GM23338 (cell line): ENCODE measurements around the gene THEM5. TPM values are rescaled to one million over a fixed set of nuclear protein-coding genes. Genes with fewer than 3 reads are reported as not detected.

Source experiments
- ATAC-seq: fragments of 200-7000 bp; cut with Tn5 transposase; 3 replicates; pipeline ENCODE4 v1.9.1; 2020
- DNase-seq: peaks from one replicate; pipeline ENCODE4 v3.0.0-alpha.2; 2015; ENCODE audit warnings: low spot score
- H2AFZ ChIP-seq: fragments of 200-600 bp; sonication (generic); 2 replicates; pipeline ENCODE4 v1.8.0; 2016; ENCODE audit warnings: antibody characterized with exemption, mild to moderate bottlenecking, moderate library complexity
- H3F3A ChIP-seq: fragments of 200-600 bp; sonication (generic); replicated peaks from 2 replicates; pipeline ENCODE4 v1.8.0; 2017; ENCODE audit warnings: antibody characterized with exemption, mixed run types, low read depth
- H3K27ac ChIP-seq: fragments of 200-600 bp; sonication (generic); 2 replicates; pipeline ENCODE4 v1.6.1; 2016; ENCODE audit warnings: low read depth
- H3K27me3 ChIP-seq: fragments of 200-600 bp; sonication (generic); 2 replicates; pipeline ENCODE4 v1.8.0; 2016; ENCODE audit warnings: mild to moderate bottlenecking, mixed run types, moderate library complexity; ENCODE audit not compliant: insufficient read depth
- H3K36me3 ChIP-seq: fragments of 200-600 bp; sonication (generic); 2 replicates; pipeline ENCODE4 v1.8.0; 2016; ENCODE audit warnings: mild to moderate bottlenecking; ENCODE audit not compliant: insufficient read depth
- H3K4me1 ChIP-seq: fragments of 200-600 bp; sonication (generic); 2 replicates; pipeline ENCODE4 v1.8.0; 2016; ENCODE audit warnings: mild to moderate bottlenecking, moderate library complexity; ENCODE audit not compliant: insufficient read depth
- H3K4me2 ChIP-seq: fragments of 200-600 bp; sonication (generic); 2 replicates; pipeline ENCODE4 v1.7.1; 2017; ENCODE audit warnings: mixed run types
- H3K4me3 ChIP-seq: fragments of 200-600 bp; sonication (generic); 2 replicates; pipeline ENCODE4 v1.6.1; 2016; ENCODE audit warnings: mixed run types
- H3K79me2 ChIP-seq: fragments of 200-600 bp; sonication (generic); replicated peaks from 2 replicates; pipeline ENCODE4 v1.8.0; 2017; ENCODE audit warnings: mild to moderate bottlenecking; ENCODE audit not compliant: insufficient read depth
- H3K9me2 ChIP-seq: fragments of 200-600 bp; sonication (generic); 2 replicates; pipeline ENCODE4 v1.8.0; 2017; ENCODE audit not compliant: insufficient read depth
- H4K20me1 ChIP-seq: fragments of 200-600 bp; sonication (generic); replicated peaks from 2 replicates; pipeline ENCODE4 v1.8.0; 2017; ENCODE audit warnings: mild to moderate bottlenecking; ENCODE audit not compliant: insufficient read depth
- H3K27ac Mint-ChIP-seq: 2 replicates; pipeline ENCODE4 v1.8.0; 2020; ENCODE audit warnings: inconsistent platforms, mild to moderate bottlenecking, moderate library complexity, mixed read lengths
- H3K27me3 Mint-ChIP-seq: 3 replicates; pipeline ENCODE4 v1.8.0; 2022; ENCODE audit warnings: low read depth, mild to moderate bottlenecking, moderate library complexity, mixed read lengths, inconsistent platforms; ENCODE audit not compliant: insufficient read depth, poor library complexity
- H3K36me3 Mint-ChIP-seq: 3 replicates; pipeline ENCODE4 v1.8.0; 2021; ENCODE audit warnings: low read depth, mild to moderate bottlenecking, inconsistent platforms, moderate library complexity, mixed read lengths
- H3K4me1 Mint-ChIP-seq: 3 replicates; pipeline ENCODE4 v1.8.0; 2020; ENCODE audit warnings: mild to moderate bottlenecking, inconsistent platforms, mixed read lengths
- H3K4me3 Mint-ChIP-seq: 3 replicates; pipeline ENCODE4 v1.8.0; 2021; ENCODE audit warnings: moderate library complexity, mild to moderate bottlenecking, inconsistent platforms, mixed read lengths
- H3K9me3 Mint-ChIP-seq: 3 replicates; pipeline ENCODE4 v1.8.0; 2020; ENCODE audit warnings: moderate library complexity, mild to moderate bottlenecking, inconsistent platforms, mixed read lengths
- CREB1 ChIP-seq: fragments of 250-450 bp; sonication (Bioruptor Pico); IDR thresholded peaks from 2 replicates; pipeline ENCODE4 v1.5.0; 2020; ENCODE audit warnings: low read depth, mild to moderate bottlenecking, moderate library complexity
- CTCF ChIP-seq, 2 experiments: fragments of 200-600 bp in 1 of 2; sonication (generic) in 1 of 2; conservative IDR thresholded peaks; 2 replicates each; pipeline versions ENCODE4 v1.5.1 to v1.6.1; 2016 to 2017; ENCODE audit warnings: antibody characterized with exemption in 2 of 2, low read depth in 2 of 2, mild to moderate bottlenecking in 2 of 2, moderate library complexity in 1 of 2
- EZH2 ChIP-seq: fragments of 200-600 bp; sonication (generic); IDR thresholded peaks from one replicate; pipeline ENCODE4 v1.8.0; 2017; ENCODE audit warnings: antibody characterized with exemption, mild to moderate bottlenecking, low read depth; ENCODE audit not compliant: unreplicated experiment
- JUNB ChIP-seq: IDR thresholded peaks from one replicate; pipeline ENCODE4 v1.6.1; 2016; ENCODE audit warnings: antibody characterized with exemption; ENCODE audit not compliant: unreplicated experiment
- NANOG ChIP-seq: IDR thresholded peaks from 2 replicates; pipeline ENCODE4 v1.6.1; 2016; ENCODE audit warnings: antibody characterized with exemption, borderline replicate concordance
- POLR2AphosphoS5 ChIP-seq: IDR thresholded peaks from 2 replicates; pipeline ENCODE4 v1.6.1; 2016; ENCODE audit warnings: antibody characterized with exemption, low read depth
- REST ChIP-seq: IDR thresholded peaks from one replicate; pipeline ENCODE4 v1.6.1; 2018; ENCODE audit warnings: antibody characterized with exemption; ENCODE audit not compliant: unreplicated experiment
- STAT1 ChIP-seq: IDR thresholded peaks from one replicate; pipeline ENCODE4 v1.6.1; 2016; ENCODE audit warnings: antibody characterized with exemption; ENCODE audit not compliant: unreplicated experiment
- ZNF331 ChIP-seq: fragments of 250-450 bp; sonication (Bioruptor Pico); IDR thresholded peaks from 2 replicates; pipeline ENCODE4 v1.5.0; 2020; ENCODE audit warnings: low read depth, mild to moderate bottlenecking, moderate library complexity
- ZNF462 ChIP-seq: fragments of 250-450 bp; sonication (Bioruptor Pico); IDR thresholded peaks from 2 replicates; pipeline ENCODE4 v1.5.0; 2020; ENCODE audit warnings: mild to moderate bottlenecking, moderate library complexity
- polyA plus RNA-seq: library from polyadenylated mRNA; unstranded; fragments of >200 nt; fragmentation: Nextera tagmentation; extraction: Ambion mirVana; gene quantifications from 2 replicates; pipeline ENCODE4 v1.2.1, GENCODE V29; 2016
- total RNA-seq: library from RNA; depleted of rRNA; stranded (reverse); fragments of >200 nt; shearing (Covaris generic); gene quantifications from 2 replicates; pipeline ENCODE4 v1.2.3, GENCODE V29; 2014

Gene THEM5
- total and polyA plus RNA-seq, 2 experiments from 2014 or later = not detected

GRCh38 chr1:151892190-151892589, 38.7 kb upstream of the THEM5 start (continued):
- no peak for TF ChIP-seq REST
- TF ChIP-seq POLR2AphosphoS5 = no peak
- TF ChIP-seq ZNF331 (CRISPR knock-in tag) = no peak
- TF ChIP-seq STAT1 = no peak
- TF ChIP-seq NANOG = no peak

GRCh38 chr1:151891512-151891911, 38.0 kb upstream of the THEM5 start:
- Histone ChIP-seq H2AFZ (no peak overlapping the region), H3K27ac (no peak overlapping the region), H3F3A (no peaks in the 10 kb centered on the region), H3K4me2 (no peak overlapping the region), H3K27me3 (no peaks in the 10 kb centered on the region), H3K36me3 (peaks cover 17% of the 10 kb centered on the region), H3K4me3 (no peak overlapping the region), H3K79me2 (no peaks in the 10 kb centered on the region), H4K20me1 (no peaks in the 10 kb centered on the region), H3K4me1 (no peaks in the 10 kb centered on the region), H3K9me2 (no peaks in the 10 kb centered on the region)
- Mint-ChIP-seq H3K4me1 (no peaks in the 10 kb centered on the region), H3K9me3 (peaks cover 4% of the 10 kb centered on the region; the same call in 1 of the 3 replicates), H3K4me3 (no peak overlapping the region), H3K36me3 (peaks cover 20% of the 10 kb centered on the region), H3K27me3 (no peaks in the 10 kb centered on the region), H3K27ac (no peak overlapping the region)
- ATAC-seq (no peak), DNase-seq (no peak)
- TF ChIP-seq POLR2AphosphoS5 = no peak
- TF ChIP-seq CREB1 = no peak
- TF ChIP-seq CTCF (conservative IDR thresholded peaks at IDR 0.05; ENCODE audit: low read depth in 2 of 2) = no peak
- TF ChIP-seq REST = no peak
- no peak for TF ChIP-seq EZH2
- TF ChIP-seq JUNB = no peak
- TF ChIP-seq ZNF331 (CRISPR knock-in tag) = no peak
- no peak for TF ChIP-seq ZNF462
